ENCODE results near the gene NFIB. TPM values are rescaled to one million over a fixed set of nuclear protein-coding genes. Genes with fewer than 3 reads are reported as not detected.

NFIB gene
- total RNA-seq, 1 experiment from 2014 or later: 12.5 TPM

DNA sequence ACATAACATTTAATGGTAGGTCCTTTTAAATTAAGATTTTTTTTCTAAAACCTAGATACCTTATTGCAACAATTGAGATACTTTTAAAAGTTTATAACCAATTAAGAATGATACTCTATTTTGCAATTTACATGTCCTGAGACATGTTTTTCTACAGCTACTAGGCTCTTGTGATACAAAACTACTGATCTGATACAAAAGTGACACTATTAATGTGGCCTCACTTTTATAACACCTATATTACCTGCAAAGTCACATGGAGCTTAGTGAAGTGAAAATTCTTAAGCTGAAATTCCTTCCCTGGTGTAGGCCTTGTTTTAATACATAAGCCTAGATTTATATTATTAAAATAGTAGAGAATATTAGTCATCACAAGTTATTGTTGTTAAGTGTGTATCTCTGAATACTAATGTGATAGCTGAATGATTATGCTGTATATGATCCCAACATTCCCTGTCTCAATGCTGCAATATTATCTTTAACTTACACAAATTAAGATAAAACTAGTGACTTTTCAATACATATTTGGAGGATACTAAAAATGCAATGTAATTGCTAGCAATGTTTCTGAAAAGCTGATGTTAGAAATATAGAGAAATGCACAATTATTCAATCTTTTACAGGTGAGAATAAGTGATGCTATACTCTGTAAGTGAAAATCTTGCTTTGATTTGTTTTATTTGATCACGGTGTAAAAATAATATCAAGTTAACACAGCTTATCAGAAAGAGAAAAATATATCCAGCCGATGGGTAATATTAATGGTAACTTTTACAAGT lies 2.6 kb downstream of the NFIB start:
- Mint-ChIP-seq H3K36me3 (peaks cover 8% of the 10 kb centered on the region), H3K9me3 (no peaks in the 10 kb centered on the region), H3K4me3 (peak overlapping the region; percentile 87), H3K27ac (no peak overlapping the region), H3K4me1 (peaks cover 37% of the 10 kb centered on the region), H3K27me3 (ENCODE audit: low read depth) (peaks cover 17% of the 10 kb centered on the region)
- CTCF ChIA-PET: no interaction called here
- ATAC-seq (no peak), DNase-seq (ENCODE audit: low spot score) (no peak)
- POLR2A ChIA-PET: no interaction called here
- no peak for TF ChIP-seq USF1 (CRISPR knock-in tag; IDR thresholded peaks at IDR 0.05)
- no peak for TF ChIP-seq HMGXB4 (CRISPR knock-in tag; IDR thresholded peaks at IDR 0.05)
- no peak for TF ChIP-seq NR1H2 (CRISPR knock-in tag; IDR thresholded peaks at IDR 0.05)
- no peak for TF ChIP-seq PRDM15 (CRISPR knock-in tag; IDR thresholded peaks at IDR 0.05)
- TF ChIP-seq CBFB (CRISPR knock-in tag; IDR thresholded peaks at IDR 0.05; ENCODE audit: low read depth): no peak
- TF ChIP-seq CDX4 (CRISPR knock-in tag; IDR thresholded peaks at IDR 0.05; ENCODE audit: borderline replicate concordance): no peak
- TF ChIP-seq IRF1 (CRISPR knock-in tag; IDR thresholded peaks at IDR 0.05): no peak
- no peak for TF ChIP-seq FOXP4 (CRISPR knock-in tag; IDR thresholded peaks at IDR 0.05)
- no peak for TF ChIP-seq E2F5 (CRISPR knock-in tag; IDR thresholded peaks at IDR 0.05)
- TF ChIP-seq ATF1 (CRISPR knock-in tag; IDR thresholded peaks at IDR 0.05): no peak
- TF ChIP-seq, protein P1, sequence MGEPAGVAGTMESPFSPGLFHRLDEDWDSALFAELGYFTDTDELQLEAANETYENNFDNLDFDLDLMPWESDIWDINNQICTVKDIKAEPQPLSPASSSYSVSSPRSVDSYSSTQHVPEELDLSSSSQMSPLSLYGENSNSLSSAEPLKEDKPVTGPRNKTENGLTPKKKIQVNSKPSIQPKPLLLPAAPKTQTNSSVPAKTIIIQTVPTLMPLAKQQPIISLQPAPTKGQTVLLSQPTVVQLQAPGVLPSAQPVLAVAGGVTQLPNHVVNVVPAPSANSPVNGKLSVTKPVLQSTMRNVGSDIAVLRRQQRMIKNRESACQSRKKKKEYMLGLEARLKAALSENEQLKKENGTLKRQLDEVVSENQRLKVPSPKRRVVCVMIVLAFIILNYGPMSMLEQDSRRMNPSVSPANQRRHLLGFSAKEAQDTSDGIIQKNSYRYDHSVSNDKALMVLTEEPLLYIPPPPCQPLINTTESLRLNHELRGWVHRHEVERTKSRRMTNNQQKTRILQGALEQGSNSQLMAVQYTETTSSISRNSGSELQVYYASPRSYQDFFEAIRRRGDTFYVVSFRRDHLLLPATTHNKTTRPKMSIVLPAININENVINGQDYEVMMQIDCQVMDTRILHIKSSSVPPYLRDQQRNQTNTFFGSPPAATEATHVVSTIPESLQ (CRISPR knock-in tag; IDR thresholded peaks at IDR 0.05): no peak
- TF ChIP-seq CREB1 (CRISPR knock-in tag; IDR thresholded peaks at IDR 0.05): no peak
- TF ChIP-seq ESRRA (CRISPR knock-in tag; IDR thresholded peaks at IDR 0.05; ENCODE audit: borderline replicate concordance): no peak
- no peak for TF ChIP-seq CREM (CRISPR knock-in tag; IDR thresholded peaks at IDR 0.05)
